ENCODE results near the gene CCR1.

DNA sequence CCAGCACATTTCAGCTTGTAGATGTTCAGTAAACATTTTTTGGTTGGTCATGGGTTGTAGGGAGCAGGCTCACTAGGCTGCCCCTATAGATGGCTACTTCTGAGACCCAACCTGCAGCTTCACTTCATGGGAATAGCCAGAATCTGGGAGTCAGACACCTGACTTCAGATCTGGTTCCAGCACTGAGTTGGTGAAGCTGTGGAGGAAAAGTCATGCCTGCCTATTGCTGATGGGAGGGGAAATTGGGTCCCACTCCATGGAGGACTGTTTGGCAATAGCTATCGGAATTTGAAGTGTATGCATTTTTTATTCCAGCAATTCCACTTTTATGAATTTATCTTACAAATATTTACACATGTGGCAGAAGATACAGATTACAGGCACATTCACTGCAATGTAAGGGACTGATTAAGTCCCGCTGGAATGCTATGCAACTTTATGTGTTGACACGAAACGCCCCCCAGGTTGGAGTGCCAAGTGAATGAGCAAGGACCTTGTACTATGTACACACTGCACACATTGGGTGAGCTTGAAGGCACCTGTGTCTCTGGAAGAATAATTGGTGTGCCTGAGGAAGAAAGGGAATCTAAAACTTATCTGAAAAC lies 7.8 kb upstream of the CCR1 start:
- TF ChIP-seq CTCF (IDR thresholded peaks at IDR 0.05; ENCODE audit: low read length) (no peak), EZH2 (IDR thresholded peaks at IDR 0.05; ENCODE audit: borderline replicate concordance, low read length) (no peak)
